Urothelium cell line (cell line): ENCODE measurements around the gene PPP1R14C.
"Not testable (repeated sequence)": the region's sequence is repeated elsewhere in the genome, so short reads cannot be mapped to it uniquely, and the experiment has no call there.

ENCODE experiments used
- DNase-seq: peaks from one replicate; pipeline ENCODE4 v3.0.0; 2011; ENCODE audit warnings: low spot score, mixed read lengths
- FAIRE-seq: peaks from 2 replicates; lab custom pipeline; 2011; peaks lifted over from hg19 to GRCh38; lab: Jason Lieb, UNC

PPP1R14C gene

DNA sequence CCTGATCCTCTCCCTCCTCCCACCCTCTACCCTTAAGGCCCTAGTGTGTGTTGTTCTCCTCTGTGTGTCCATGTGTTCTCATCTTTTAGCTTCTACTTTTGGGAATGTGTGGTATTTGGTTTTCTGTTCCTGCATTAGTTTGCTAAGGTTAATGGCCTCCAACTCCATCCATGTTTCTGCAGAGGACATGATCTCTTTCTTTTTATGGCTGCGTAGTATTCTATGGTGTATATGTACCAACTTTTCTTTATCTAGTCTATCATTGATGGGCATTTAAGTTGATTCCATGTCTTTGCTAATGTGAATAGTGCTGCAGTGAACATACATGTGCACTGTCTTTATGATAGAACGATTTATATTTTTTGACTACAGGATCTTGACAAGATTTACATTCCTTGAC lies 44.6 kb downstream of the PPP1R14C start:
- DNase-seq, FAIRE-seq: not testable (repeated sequence)

DNA sequence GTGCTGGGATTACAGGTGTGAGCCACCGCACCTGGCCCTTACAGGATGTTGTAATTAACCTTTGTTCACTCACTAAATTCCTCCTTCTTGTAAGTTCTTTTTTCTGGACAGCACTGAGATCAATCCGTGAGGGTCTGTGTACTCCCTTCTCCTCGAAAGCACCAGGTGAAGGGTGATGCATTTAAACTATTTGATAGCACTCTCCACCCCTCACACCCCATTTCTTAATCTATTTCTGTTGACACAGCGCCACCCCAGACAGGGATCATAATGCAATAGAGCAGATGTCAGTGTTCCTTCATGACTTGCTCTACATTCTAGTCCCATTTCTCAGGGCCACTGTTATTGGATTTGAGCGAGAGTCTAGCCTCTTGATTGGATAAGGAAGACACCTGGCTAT lies 46.3 kb downstream of the PPP1R14C start:
- no peak for FAIRE-seq
- no peak for DNase-seq

DNA sequence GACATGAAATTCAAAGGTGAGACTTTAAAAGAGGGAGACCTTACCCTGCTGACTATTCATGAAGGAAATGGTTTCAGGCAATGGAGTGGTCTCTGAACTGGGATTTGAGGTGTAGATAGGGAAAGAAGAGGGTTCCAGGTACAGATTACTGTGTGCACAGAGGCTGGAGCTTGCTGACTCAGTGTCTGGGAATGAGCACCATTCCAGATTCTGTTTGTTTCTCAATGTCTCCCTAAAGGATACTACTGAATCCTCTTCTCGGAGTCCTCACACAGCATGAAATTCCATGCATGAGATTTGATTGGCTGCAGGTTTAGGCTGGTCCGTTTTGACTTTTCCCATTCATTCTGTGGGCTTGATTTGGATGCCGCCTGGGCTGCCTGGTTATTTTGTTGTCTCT lies 49.0 kb downstream of the PPP1R14C start:
- DNase-seq (peak; percentile 68), FAIRE-seq (peak; percentile 9)

DNA sequence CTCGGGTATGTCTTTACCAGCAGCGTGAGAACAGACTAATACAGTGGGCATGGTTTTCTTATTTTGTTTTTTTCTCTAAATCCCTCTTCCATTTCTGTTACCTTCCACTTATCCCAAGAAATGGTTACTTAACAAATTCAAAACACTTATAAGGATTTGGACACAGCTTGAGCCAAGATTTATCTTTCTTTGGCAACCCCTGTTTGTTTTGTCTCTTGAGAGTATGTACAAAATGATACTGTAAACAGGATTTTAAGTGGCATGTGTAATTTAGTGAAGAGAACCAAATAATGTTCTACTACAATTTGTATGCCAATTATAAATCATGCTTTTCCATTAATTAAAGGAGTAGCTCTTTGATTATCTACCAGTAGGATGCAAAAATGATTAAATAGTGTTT lies 51.4 kb downstream of the PPP1R14C start:
- FAIRE-seq (no peak), DNase-seq (no peak)

DNA sequence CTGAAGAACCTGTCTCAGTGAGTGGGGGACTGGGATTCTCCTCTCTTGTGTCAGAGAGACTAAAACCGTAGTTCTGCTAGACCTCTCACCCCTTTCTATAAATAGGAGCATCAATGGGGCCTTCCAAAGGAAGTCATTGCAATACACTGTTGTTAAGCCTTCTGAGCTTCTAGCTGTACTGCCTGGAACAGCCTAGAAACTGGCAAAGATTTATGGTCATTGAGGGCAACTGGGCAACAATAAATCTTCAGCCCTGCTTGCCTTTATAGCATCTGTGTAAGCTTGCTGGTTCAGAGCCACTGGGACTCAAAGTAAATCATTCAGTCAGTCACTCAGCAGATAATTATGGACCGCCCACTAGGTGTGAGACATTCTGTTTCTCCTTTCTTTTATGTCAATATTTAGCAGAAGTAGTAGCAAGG lies 53.2 kb downstream of the PPP1R14C start:
- DNase-seq (no peak), FAIRE-seq (no peak)

DNA sequence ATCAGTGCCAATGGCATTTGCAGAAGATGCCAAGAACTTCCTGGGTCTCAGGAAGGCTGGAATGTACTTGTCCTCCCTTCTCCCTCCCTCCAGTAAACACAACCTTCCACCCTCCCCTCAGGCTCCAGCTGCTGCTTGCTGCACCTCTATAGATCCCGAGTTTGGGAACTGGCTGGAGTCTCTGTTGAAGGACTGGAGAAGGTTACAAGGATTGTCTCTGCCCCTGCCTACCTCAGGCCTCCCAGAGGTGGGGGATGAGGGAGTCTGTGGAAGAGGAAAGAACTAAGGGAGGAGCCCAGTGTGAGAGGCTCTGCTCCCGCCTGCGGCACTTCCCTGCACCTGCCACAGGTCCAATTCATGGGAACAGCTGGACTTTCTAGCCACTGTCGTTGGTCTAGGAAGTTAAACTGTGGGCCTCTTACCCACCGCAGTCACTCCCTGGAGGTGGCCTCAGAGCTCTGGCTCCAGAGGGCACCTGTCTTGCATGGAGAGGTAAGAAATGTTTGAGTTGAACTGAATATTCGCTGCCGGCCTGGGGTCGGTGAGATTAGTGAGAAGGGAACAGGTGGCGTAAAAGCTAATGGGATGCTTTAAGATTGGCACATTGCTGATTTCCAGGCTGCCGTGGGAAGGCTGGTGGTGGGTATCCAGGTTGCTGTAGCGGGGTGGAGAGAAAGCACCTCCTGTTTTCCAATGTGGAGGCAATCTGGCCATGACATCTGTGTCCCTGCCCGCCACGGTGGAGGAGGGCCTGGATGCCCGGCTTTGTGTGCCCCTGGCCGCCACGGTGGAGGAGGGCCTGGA lies 54.3 kb downstream of the PPP1R14C start:
- DNase-seq (no peak), FAIRE-seq (no peak)

DNA sequence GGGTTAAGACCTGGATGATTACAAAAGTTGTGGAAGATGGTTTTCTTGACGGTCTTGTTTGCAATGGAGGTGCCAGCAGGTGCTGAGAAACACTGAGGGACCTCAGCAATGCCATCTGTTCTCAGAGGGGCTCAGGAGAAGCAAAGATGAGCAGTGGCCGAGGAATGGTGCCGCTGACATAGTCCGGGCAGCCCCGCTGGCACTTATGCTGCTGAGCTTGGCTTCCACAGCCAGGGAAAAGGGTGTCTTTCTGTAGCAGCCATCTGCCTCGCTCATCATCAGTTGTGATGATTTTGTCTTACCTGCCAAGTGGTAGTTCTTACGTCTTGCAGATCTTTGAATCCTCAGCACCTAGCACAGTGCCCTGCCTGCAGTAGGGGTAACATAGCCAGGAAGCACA lies 55.7 kb downstream of the PPP1R14C start:
- no peak for FAIRE-seq
- no peak for DNase-seq

DNA sequence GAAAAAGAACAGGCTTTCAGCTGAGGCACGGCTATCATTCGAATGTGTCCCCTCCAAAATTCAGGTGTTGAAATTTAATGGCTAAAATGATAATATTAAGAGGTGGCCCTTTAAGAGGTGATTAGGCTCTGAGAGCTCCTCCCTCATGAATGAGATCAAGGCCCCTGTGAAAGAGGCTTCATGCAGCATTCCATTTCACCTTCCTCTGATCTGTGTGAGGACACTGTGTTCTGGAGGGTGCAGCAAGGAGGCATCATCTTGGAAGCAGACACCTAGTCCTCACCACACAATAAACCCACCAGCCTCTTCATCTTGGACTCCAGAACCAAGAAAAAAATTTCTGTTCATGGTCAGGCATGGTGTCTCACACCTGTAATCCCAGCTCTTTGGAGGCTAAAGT lies 56.4 kb downstream of the PPP1R14C start:
- FAIRE-seq (no peak), DNase-seq (no peak)

DNA sequence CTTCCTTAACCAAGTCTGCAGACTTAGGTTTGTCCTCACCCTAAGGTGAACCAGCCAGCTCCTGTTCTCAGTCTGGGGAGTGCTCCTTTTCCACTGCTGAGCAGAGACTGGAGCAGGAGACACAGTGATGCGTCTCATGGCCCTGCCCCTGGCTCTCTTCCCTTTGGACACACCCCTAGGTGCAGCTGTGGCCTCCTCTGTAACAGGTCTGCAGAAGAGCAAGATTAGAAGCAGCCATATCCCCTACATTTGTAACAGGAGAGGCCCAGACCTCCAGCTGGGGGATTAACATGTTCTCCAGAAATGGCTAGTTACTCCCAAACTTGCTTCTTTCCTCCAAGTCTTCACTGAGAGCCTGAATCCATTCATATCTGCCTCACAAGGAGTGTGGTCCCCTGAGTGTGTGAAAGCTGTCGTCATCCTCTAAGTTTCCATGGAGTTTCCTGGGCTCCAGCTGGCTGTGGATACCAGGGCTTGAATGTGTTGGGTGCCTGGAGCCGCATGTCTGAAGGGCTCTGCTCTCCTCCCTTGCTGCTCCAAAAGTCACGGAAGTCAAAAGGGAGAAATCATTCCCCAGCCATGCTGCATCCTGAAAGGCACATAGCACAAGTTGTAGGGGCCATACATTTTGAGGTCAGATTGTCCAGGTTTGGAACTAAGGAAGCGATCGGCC lies 57.7 kb downstream of the PPP1R14C start:
- FAIRE-seq (no peak), DNase-seq (no peak)

DNA sequence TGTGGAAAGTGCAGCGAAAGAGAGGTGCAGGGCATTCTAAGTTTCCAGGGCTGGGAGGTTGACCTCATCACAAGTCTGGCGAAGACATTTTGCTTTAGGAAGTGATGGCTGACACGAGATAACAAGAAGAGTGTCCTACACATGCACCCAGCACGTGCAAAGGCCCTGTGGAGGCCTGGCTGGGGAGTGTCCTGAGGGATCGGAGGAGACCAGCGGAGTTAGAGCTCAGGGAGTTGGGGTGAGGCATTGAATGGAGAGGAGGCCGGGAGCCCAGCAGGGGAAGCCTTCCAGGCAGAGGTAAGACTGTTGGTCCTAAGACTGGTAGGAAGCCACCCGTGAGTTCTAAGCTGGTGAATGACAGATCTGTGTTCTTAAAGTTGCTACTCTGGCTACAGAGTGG lies 58.4 kb downstream of the PPP1R14C start:
- DNase-seq, result no peak
- no peak for FAIRE-seq

DNA sequence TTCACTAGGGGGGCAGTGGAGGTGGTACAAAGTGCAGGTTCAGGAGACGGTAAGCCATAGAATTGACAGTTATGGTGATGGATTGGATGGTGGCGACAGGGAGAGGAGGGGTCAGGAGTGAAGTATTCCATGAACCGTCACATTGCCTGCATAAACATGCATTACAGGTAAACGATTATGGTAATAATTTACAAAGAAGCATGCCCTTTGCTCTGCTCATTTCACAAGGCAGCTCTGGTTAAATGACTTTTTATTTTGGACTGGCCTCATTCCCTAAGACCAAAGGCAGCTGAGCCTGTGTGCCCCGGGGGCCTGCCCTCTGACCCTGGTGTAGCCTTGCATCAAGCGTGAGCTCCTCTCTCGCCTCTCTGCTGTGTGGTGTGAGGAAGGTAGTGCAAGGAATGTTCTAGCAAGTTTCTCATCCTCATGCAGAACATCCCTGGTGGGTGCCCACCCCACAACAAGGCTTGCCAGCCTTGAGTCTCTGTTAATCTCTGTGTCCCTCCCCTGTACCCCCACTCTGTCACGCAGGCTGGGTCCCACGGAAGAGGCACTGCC lies 59.0 kb downstream of the PPP1R14C start:
- FAIRE-seq (no peak), DNase-seq (no peak)

DNA sequence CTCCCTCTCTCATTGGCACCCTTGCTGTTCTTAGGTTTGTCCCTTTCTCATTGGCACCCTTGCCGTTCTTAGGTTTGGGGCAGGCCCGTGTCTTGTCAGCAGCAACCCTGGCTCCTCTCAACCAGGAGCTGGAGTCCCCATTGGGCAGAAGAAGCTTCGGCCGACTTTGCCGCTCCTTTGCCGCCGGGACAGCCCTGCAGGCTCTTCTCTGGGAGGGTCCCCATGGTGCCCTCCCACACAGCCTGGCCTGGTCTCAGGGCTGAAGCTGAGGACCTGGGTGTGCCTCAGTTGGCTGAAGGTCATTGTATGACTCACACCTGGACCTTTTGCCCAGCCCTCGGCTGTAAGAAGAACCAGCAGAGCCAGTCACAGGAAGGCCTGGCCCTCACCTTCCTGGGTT lies 59.6 kb downstream of the PPP1R14C start:
- FAIRE-seq (no peak), DNase-seq (no peak)

DNA sequence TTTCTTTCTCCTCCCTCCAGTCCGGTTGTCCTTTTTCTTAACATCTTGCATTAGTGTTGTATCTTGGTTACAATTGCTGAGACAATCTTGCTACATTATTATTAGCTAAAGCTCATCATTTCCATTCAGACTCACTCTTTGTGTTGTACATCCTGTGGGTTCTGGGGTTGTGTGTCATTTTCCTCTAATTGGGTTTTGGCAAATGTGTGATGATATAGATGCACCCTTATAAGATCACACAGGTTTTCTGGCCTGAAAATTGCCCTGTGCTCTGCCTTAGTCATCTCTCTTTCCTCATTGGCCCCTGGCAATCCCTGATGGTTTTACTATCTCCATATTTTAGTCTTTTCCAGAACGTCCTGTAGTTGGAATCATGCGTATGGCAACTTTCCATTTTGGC lies 60.1 kb downstream of the PPP1R14C start:
- DNase-seq (no peak), FAIRE-seq (no peak)

DNA sequence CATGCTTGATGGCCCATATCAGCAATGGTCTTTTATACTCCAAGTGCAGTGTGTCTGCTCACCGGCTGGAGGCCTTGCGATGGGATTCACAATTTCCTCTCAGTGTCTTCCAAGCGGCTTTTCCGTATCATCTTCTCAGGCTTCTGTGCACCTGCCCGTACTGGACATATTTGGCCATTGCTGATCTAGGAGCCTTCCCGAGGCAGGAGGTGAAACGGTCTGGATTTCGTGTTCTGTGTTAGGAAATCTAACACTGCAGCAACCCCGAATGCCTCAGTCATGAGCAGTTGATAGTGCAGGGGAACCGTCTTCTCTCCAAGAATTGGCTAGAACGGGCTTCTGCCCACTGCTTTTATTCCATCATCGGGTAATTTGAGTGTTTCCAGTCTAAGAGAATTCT lies 60.5 kb downstream of the PPP1R14C start:
- FAIRE-seq, result no peak
- DNase-seq, result no peak

DNA sequence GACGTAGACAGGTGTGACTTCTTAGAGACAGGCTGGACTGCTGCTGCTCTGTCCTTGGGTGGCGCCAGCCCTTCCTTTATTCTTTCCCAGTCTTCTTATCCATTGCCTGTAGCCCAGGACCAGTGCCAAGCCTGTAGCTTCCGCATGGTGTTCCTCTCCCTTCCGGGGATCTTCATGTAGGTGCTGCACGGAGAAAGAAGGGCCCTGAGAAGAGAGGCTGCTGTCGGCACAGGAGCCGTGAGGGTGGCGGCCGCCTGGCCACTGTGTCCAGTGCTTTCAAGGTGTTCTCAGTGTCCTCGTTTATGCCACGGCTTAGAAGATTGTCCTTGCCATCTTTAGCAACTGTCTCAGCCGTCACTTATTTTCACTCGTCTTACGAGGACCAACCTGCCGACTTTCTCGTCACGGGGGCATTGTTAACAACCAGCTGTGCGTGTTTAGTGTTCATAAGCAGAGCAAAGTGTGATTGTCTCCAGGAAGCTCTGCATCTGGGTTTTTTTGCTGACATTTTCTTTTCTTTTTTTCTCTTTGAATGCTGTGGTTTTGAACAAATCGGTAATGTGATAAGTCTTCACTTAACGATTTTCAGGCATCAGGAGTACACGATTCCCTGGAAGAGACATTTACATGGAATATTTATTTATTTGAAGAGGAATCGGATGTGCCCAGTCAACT lies 61.2 kb downstream of the PPP1R14C start:
- FAIRE-seq (no peak), DNase-seq (no peak)

DNA sequence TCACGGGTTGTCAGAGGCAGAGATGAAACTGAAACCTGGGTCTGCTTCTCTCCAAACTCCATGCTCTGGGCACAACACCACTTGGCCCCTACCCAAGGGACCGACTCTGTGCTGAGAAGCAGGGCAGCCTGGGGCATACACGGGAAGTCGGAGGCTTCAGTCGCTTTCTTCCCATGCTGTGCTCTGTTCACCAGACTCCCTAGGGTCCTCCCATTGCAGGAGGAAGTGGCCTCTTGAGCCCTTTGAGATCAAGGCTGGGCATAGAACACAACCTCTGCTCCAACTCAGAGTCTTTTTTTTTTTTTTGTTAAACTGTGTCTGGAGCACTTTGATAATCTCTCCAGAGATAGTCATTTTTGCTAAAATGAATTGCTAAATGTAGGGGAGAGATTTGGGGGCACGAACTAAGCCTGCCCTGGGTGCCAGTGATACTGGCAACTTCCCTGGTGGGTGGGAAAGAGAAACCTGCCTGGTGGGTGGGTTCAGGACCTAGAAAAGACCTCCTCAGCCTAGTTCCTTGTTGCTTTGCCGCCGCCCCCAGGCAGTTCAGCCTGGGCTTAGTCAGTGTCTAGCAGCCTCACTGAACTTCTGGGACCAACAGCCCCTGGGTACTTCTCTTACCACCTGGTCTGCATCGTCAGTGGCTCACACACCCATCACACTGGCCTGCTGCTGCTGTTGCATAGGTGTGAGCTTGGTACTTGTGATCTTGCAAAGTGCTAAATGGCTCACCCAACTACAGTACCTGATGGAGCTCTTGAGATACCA lies 62.0 kb downstream of the PPP1R14C start:
- no peak for FAIRE-seq
- DNase-seq, result no peak

DNA sequence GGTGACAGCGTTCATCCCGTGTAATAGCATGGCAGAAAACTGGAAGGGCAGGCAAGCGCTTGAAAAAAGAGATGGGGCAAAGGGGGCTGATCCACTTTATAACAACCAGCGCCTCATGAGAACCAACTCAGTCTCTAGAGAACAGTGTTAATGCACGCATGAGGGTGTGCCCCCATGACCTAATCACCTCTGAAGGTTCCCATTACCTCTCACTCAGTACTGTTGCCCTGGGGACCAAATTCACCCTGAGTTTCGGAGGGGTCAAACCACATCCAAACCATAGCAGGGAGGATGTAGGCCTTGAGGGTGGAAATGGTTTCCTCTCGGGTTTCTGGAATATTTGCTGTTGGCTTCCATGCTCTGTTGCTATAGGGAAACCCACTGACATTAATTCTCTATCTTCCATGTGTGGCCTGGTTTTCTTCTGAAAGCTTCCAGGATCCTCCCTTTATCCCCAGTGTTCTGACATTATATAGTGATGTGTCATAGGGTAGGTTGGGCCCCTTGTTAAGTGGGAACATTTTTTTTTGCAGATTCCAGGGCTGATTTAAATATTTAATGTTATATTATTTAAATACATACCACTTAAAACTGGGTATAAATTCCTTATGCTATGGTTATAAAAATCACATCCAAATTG lies 65.2 kb downstream of the PPP1R14C start:
- no peak for FAIRE-seq
- peak; percentile 36 for DNase-seq

DNA sequence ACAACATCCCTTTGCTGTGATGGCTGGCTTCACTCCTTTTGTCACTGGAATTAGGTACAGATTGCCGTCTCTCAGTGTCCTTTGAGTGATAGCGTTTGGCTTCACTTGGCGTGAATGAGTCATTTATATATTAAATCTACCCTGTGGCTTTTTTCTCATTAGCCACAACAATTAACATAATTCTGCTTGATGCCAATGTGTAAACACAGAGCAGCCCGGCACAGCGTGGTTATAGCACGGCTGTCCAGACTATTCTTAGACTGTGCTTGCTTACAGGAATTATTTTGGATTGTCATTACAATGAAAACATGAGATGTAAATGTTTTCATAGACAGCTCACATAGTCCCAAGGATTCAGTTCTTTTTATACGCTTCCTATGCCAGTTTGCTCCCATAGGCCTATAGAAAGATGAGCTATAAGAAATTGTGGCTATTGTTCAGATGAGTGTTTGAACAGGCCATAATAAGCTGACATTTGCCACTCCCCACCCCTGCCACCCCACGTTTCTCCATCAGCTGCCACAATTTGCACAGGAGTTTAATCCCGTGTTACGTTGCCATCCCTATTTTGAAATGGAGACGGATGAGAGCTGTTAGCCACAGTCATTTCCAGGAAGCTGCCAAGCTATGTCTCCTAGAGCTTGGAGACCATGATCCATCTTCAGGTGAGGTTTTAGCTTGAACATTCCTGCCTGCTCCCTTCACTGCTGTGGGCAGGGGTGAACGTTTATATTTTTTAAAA lies 65.9 kb downstream of the PPP1R14C start:
- no peak for FAIRE-seq
- DNase-seq, result no peak

DNA sequence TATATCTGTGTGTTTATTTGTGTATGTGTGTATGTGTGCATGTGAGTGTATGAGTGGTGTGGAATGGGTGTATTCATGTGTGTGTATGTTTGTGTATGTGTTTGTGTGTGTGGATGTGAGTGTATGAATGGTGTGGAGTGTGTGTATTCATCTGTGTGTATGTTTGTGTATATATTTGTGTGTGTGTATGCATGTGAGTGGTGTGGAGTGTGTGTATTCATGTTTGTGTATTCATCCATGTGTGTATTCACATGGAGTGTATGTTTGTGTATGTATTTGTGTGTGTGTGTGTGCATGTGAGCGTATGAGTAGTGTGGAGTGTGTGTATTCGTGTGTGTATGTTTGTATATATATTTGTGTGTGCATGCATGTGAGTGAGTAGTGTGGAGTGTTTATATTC lies 66.6 kb downstream of the PPP1R14C start:
- DNase-seq (no peak), FAIRE-seq (peak; percentile 90)
